ENCODE data around the gene TECPR2.

DNA sequence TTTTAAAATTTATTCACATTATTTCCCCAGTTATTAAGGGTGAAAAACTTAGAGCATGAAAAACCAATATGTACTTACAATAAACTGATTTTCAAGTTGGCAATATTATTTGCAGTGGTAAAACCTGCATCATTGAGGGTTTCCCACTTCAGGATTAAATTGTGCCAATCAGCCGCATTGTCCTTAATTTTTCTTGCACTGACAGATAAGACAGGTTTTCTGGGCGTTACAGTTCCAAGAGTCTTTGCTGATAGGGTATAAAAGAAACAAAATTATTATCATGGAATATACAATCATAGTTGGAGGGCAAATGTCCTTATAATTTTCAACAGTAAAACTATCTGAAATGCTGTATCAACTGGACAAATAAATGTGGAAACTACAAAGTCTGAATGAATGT, 3.4 kb upstream of the TECPR2 start:
- TF ChIP-seq, protein P1, sequence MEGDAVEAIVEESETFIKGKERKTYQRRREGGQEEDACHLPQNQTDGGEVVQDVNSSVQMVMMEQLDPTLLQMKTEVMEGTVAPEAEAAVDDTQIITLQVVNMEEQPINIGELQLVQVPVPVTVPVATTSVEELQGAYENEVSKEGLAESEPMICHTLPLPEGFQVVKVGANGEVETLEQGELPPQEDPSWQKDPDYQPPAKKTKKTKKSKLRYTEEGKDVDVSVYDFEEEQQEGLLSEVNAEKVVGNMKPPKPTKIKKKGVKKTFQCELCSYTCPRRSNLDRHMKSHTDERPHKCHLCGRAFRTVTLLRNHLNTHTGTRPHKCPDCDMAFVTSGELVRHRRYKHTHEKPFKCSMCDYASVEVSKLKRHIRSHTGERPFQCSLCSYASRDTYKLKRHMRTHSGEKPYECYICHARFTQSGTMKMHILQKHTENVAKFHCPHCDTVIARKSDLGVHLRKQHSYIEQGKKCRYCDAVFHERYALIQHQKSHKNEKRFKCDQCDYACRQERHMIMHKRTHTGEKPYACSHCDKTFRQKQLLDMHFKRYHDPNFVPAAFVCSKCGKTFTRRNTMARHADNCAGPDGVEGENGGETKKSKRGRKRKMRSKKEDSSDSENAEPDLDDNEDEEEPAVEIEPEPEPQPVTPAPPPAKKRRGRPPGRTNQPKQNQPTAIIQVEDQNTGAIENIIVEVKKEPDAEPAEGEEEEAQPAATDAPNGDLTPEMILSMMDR (optimal IDR thresholded peaks at IDR 0.05 in 1 of 3, IDR thresholded peaks at IDR 0.05 in 1 of 3, conservative IDR thresholded peaks at IDR 0.05 in 1 of 3; ENCODE audit: extremely low read depth in 1 of 3, insufficient read depth in 2 of 3, low read length in 3 of 3), result no peak
- no peak for TF ChIP-seq EZH2 (IDR thresholded peaks at IDR 0.05; ENCODE audit: low read length)
